Left lung (tissue), 10 donors: Measurements from ENCODE around the gene REEP6. TPM values are rescaled to one million over a fixed set of nuclear protein-coding genes. Genes with fewer than 3 reads are reported as not detected.

ENCODE experiments used
- ATAC-seq: fragments of 200-7000 bp; cut with Tn5 transposase; one replicate; pipeline ENCODE4 v1.9.1; 2020; ENCODE audit warnings: moderate library complexity
- DNase-seq, 4 donors: peaks; one replicate each; pipeline ENCODE4 v3.0.0-alpha.2; 2013 to 2020
- H3K27ac ChIP-seq, 2 donors: fragments of 200-600 bp; sonication (generic) in 1 of 2; one replicate each; pipeline versions ENCODE4 v1.5.0 to v1.8.0; 2020 to 2021
- H3K27me3 ChIP-seq, 2 donors: fragments of 200-600 bp; sonication (generic) in 1 of 2; one replicate each; pipeline versions ENCODE4 v1.5.0 to v1.8.0; 2020 to 2021
- H3K36me3 ChIP-seq, 2 donors: fragments of 200-600 bp; sonication (generic) in 1 of 2; one replicate each; pipeline versions ENCODE4 v1.5.0 to v1.8.0; 2020 to 2021
- H3K4me1 ChIP-seq, 2 donors: fragments of 200-600 bp; one replicate each; pipeline ENCODE4 v1.8.0; 2021
- H3K4me3 ChIP-seq, 2 donors: fragments of 200-600 bp; sonication (generic) in 1 of 2; one replicate each; pipeline versions ENCODE4 v1.5.0 to v1.8.0; 2020 to 2021; ENCODE audit warnings: mild to moderate bottlenecking in 1 of 2
- H3K9me3 ChIP-seq, 2 donors: fragments of 200-600 bp; sonication (generic) in 1 of 2; one replicate each; pipeline versions ENCODE4 v1.5.0 to v1.8.0; 2020 to 2021
- intact Hi-C, 2 donors: fragments of 100-400 bp; cut with DNase I; formaldehyde crosslinking; loops; one replicate each; pipeline versions ENCODE4 v1.11.2 to v1.14.2; 2022
- polyA plus RNA-seq, 6 donors: library from polyadenylated mRNA; unstranded; fragments of 120-200 nt; gene quantifications; one replicate each; pipeline ENCODE4 v1.2.1, GENCODE V29; 2013; ENCODE audit not compliant: insufficient read length in 6 of 6
- total RNA-seq, 2 donors: library from RNA; stranded (reverse); fragmentation: NEBNext Ultra II Directional; extraction: Animal tissue kit (Norgen Biotek cat#: 25700); gene quantifications; one replicate each; pipeline ENCODE4 v1.2.1, GENCODE V29; 2021
- TF ChIP-seq, protein P1 (sequence below), 2 donors: fragments of 200-600 bp; sonication (generic) in 1 of 2; IDR thresholded peaks; one replicate each; pipeline versions ENCODE4 v1.5.0 to v1.8.0; 2021; ENCODE audit warnings: antibody characterized with exemption in 2 of 2
- donor health status: DM: no; HTN: yes; CAD: no.
- donor health status: DM: no; HTN: no; CAD: no.

REEP6 gene
- total and polyA plus RNA-seq, 8 donors = 1.6 to 5.9 (median 3.7) TPM

DNA sequence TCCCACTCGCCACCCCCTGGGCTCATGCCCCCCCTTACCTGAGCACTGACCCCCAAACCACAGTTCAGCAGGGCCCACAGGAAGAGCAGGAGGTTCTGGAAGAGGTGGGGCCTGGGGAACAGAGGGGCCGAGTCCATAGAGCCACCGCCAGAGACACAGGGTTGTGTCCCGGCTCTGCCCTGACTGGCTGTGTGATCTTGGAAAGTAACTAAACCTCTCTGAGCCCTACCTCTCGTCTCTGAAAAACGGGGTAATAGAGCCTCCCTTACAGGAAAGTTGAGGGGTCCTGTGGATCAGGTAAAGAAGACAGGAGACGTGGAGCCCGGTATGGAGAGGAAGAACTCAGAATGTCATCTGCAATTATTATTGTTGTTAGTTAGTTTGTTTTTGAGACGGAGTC lies 19.8 kb downstream of the REEP6 start:
- TF ChIP-seq, protein P1, sequence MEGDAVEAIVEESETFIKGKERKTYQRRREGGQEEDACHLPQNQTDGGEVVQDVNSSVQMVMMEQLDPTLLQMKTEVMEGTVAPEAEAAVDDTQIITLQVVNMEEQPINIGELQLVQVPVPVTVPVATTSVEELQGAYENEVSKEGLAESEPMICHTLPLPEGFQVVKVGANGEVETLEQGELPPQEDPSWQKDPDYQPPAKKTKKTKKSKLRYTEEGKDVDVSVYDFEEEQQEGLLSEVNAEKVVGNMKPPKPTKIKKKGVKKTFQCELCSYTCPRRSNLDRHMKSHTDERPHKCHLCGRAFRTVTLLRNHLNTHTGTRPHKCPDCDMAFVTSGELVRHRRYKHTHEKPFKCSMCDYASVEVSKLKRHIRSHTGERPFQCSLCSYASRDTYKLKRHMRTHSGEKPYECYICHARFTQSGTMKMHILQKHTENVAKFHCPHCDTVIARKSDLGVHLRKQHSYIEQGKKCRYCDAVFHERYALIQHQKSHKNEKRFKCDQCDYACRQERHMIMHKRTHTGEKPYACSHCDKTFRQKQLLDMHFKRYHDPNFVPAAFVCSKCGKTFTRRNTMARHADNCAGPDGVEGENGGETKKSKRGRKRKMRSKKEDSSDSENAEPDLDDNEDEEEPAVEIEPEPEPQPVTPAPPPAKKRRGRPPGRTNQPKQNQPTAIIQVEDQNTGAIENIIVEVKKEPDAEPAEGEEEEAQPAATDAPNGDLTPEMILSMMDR (IDR thresholded peaks at IDR 0.05) = no peak
- ATAC-seq = no peak
- peaks cover 13 to 78% of the 10 kb centered on the region in 2 donors for H3K27me3 ChIP-seq
- intact Hi-C loops = no loop called here
- no peak overlapping the region for H3K4me3 ChIP-seq
- no peaks in the 10 kb centered on the region for H3K9me3 ChIP-seq
- no peak overlapping the region for H3K27ac ChIP-seq
- no peak for DNase-seq
- peaks cover 7 to 22% of the 10 kb centered on the region in 2 donors for H3K4me1 ChIP-seq
- no peaks in the 10 kb centered on the region for H3K36me3 ChIP-seq

DNA sequence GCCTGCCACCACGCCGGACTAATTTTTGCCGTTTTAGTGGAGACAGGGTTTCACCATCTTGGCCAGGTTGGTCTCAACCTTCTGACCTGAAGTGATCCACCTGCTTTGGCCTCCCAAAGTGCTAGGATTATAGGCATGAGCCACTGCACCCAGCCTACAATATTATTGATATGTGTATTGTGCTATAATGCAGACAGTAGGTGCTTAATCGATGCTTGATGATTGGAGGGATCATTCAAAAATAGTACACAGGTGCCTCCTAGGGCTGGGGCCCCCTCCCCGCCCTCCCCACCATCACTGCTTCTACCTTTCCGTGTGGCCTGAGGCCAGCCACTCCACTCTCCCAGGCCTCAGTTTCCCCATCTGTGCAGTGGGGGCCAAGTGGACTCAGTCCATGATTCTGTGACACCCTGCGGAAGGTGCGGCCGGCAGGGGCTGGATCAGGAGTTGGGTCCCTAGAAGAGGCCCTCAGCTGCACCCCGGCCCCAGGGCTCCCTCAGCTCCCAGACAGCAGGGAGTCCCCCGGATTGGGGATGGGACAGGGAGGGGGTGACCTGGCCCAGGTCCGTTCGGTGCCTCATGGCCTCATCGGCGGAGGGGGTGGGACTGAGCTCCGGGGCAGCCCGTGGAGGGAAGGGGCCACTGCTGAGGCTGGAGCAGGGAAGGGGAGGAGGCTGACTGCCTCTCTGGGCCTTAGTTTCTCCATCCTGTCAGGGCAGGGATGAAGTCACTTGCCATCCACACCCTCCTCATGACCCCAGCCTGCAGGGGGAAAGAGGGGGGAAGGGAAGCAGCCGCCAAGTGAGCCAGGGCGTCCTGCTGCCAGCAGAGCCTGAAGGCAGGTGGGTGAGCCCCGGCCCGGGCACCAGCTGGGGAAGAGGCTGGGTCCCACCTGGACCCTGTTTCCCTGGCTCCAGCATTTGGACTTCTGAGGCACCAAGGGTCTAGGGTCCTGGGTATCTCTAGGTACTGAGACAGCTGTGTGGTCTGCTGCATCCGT lies 20.6 kb downstream of the REEP6 start:
- H3K36me3 ChIP-seq = no peaks in the 10 kb centered on the region
- DNase-seq = peak in 1 of 4 donors; percentile 76
- H3K27me3 ChIP-seq = peaks cover 13 to 81% of the 10 kb centered on the region in 2 donors
- no peaks in the 10 kb centered on the region for H3K9me3 ChIP-seq
- H3K27ac ChIP-seq = no peak overlapping the region
- TF ChIP-seq, protein P1 (IDR thresholded peaks at IDR 0.05) = no peak
- H3K4me3 ChIP-seq = no peak overlapping the region
- intact Hi-C loops = no loop called here
- H3K4me1 ChIP-seq = peaks cover 7 to 22% of the 10 kb centered on the region in 2 donors
- ATAC-seq = no peak

DNA sequence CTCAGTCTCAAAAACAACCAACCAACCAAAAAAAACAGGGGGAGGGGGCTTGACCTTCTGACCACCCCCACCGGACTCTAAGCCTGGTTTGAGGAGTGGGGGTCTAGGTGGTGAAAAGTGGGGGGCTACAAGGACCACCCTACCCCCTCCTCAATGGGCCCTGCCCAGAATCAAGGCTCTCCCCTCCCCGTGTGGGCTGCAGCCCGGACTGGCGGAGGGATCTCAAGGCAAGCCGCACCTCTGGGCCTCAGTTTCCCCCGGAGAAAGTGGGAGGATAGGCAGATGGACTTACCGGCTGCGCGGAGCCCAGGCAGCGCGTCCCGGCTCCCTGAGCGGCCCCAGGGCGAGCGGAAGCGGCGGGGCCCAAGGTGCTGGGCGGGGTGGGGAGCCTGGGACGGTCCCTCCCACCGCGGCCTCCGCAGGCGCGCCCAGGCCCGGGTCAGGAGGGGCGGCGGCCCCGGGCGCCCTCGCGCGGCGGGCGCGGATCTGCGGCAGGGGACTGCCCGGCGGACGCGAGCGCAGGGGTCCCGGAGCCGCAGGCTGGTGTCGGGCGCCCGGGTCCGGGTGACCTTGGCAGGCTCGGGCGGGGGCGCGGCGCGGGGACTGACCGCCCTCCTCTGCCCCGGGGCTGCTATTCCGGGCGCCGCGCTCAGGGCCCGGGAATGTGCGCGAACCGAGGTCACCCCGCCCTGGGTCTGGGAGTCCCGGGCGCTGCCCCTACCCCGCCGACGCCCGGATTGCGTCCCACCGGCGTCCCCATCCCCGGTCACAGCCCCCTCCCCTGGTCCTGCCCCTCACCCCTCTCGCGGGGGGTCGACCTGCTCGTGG lies 21.9 kb downstream of the REEP6 start, which contains the start of gene ADAMTSL5:
Gene ADAMTSL5 (minus strand): TSS at position 349 of the 828 bp plus-strand sequence. CDS start 2,076 bp downstream, outside the sequence.
- peak within 1 kb of the TSS; percentile 30 to 32 for H3K4me3 ChIP-seq
- peaks cover 7 to 16% of the 10 kb centered on the region in 2 donors for H3K4me1 ChIP-seq
- no peaks in the 10 kb centered on the region for H3K9me3 ChIP-seq
- peaks cover 13 to 94% of the 10 kb centered on the region in 2 donors for H3K27me3 ChIP-seq
- intact Hi-C loops = no loop called here
- peak; percentile 68 for ATAC-seq
- H3K36me3 ChIP-seq = no peaks in the 10 kb centered on the region
- DNase-seq = peak in 2 of 4 donors; percentile 23 to 85
- no peak within 1 kb of the TSS for H3K27ac ChIP-seq
- TF ChIP-seq, protein P1 (IDR thresholded peaks at IDR 0.05) = no peak

DNA sequence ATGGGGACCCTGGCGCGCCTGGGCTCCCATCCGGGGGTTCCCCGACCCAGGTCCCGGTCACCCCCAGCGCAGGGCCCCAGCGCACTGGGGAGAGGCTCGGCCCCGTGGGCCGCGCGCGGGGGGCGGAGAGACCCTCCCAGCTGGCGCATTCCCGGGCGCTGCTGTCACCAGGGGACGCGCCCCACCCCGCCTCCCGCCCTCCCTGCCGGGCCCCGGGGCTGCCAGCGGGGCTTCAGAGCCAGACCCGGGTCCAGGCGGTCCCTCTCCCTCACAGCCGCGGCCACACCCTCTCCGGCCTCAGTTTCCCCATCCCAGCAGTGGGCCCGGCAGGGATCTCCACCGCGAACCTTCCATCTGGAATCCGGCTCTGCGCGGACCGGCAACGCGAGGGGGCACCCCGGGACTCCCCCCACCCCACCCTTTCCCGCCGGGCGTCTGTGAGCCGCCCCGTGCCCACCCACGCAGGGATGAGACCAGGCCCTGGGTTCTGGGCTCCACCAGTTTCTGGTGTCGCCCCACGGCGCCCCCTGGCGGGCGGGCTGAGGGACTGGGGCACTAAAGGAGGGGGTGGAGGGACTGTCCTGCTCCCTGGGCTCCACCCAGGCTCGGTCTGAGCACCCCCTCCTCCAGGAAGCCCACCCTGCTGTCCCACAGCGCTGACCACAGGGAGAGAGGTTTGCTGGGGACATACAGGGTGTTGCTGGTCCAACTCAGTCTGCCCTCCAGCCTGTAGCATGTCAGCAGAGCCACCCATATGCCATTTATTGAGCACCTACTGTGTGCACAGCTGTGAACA lies 22.7 kb downstream of the REEP6 start:
- peaks cover 13 to 97% of the 10 kb centered on the region in 2 donors for H3K27me3 ChIP-seq

More for the DNA sequence above, 22.7 kb downstream of the REEP6 start:
- no peaks in the 10 kb centered on the region for H3K9me3 ChIP-seq
- H3K36me3 ChIP-seq = no peaks in the 10 kb centered on the region
- H3K4me1 ChIP-seq = peaks cover 7 to 14% of the 10 kb centered on the region in 2 donors
- no peak overlapping the region for H3K27ac ChIP-seq
- TF ChIP-seq, protein P1 (IDR thresholded peaks at IDR 0.05) = peak; percentile 34 to 69
- H3K4me3 ChIP-seq = peak overlapping the region; percentile 30 to 32
- DNase-seq (peak in 2 of 4 donors; percentile 40 to 92), ATAC-seq (peak; percentile 72)
- intact Hi-C loops = no loop called here
